ENCODE measurements around the gene VAV2.

DNA sequence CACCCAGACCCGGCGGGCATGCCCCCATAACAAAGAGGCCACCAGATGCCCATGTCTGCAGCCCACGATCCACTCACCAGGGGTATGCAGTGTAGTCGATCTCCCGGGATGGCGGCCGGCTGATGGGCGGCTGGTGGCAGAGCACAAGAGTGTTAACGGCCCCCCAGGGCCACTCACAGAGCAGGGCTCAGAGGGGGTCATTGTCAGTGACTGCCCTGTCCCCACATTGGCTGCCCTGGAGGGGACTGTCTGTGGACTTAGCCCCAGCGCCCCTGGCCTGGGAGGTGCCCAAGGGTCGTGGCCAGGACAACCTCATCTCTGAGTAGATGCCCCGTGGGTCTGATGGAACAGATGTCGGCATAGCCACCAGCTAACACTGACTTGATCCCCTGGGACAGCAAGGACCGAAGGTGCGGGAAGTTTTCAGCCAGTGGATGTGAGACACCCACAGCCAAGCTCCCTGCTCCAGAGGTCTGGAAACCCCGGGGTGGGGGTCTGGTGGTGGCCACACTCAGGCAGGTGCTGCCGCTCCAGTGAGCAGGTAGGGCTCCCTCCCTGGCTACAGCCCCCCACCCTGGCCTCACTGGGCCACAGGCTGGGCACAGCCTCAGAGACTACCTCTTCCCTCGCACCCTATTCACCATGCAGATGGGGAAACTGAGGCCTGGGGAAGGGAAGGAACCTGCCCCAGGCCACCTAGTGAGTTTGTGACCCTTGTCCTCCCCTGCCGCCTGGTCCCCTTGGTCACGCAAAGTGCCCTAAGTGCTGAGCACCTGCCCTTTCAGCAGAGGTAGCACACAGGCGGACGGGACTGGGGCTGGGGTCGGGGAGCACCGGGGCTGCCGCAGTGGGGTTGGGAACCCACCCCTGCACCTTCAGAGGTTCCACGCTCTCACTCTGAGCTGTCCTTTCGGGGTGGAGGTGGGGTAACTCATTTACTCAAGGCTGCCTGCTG is 215.9 kb downstream of the VAV2 start:
- TF ChIP-seq MXI1 (IDR thresholded peaks at IDR 0.05; ENCODE audit: low read depth, low read length): no peak
- TF ChIP-seq, protein P1, sequence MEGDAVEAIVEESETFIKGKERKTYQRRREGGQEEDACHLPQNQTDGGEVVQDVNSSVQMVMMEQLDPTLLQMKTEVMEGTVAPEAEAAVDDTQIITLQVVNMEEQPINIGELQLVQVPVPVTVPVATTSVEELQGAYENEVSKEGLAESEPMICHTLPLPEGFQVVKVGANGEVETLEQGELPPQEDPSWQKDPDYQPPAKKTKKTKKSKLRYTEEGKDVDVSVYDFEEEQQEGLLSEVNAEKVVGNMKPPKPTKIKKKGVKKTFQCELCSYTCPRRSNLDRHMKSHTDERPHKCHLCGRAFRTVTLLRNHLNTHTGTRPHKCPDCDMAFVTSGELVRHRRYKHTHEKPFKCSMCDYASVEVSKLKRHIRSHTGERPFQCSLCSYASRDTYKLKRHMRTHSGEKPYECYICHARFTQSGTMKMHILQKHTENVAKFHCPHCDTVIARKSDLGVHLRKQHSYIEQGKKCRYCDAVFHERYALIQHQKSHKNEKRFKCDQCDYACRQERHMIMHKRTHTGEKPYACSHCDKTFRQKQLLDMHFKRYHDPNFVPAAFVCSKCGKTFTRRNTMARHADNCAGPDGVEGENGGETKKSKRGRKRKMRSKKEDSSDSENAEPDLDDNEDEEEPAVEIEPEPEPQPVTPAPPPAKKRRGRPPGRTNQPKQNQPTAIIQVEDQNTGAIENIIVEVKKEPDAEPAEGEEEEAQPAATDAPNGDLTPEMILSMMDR (IDR thresholded peaks at IDR 0.05 in 2 of 3, conservative IDR thresholded peaks at IDR 0.05 in 1 of 3; ENCODE audit: insufficient read depth in 2 of 3, low read depth in 1 of 3, low read length in 3 of 3): no peak
- TF ChIP-seq EZH2 (IDR thresholded peaks at IDR 0.05; ENCODE audit: borderline replicate concordance, low read depth, low read length): no peak
- TF ChIP-seq FOXA3 (CRISPR knock-in tag; conservative IDR thresholded peaks at IDR 0.05 in 1 of 2, IDR thresholded peaks at IDR 0.05 in 1 of 2): no peak
- TF ChIP-seq TRIM24 (IDR thresholded peaks at IDR 0.05): no peak
- TF ChIP-seq POLR2A (conservative IDR thresholded peaks at IDR 0.05): no peak
- TF ChIP-seq LCOR (CRISPR knock-in tag; IDR thresholded peaks at IDR 0.05): no peak
- TF ChIP-seq NFRKB (IDR thresholded peaks at IDR 0.05; ENCODE audit: low read depth): no peak
- TF ChIP-seq POLR2AphosphoS5 (IDR thresholded peaks at IDR 0.05; ENCODE audit: control insufficient read depth, insufficient read depth, low read depth, low read length): no peak
- TF ChIP-seq TCF3 (CRISPR knock-in tag; IDR thresholded peaks at IDR 0.05): no peak
- TF ChIP-seq SMARCA5 (IDR thresholded peaks at IDR 0.05): no peak
- no peak for TF ChIP-seq HNRNPH1 (optimal IDR thresholded peaks at IDR 0.05; ENCODE audit: low read depth, low read length)

Data from K562 (cell line).